GM18499 (cell line): ENCODE data around the gene CDCA7L.
"Not testable (repeated sequence)": the region's sequence is repeated elsewhere in the genome, so short reads cannot be mapped to it uniquely, and the experiment has no call there.

Experiments used
- ATAC-seq: cut with Tn5 transposase; IDR thresholded peaks from one replicate; pipeline ENCODE4 v1.9.1; 2021; ENCODE audit warnings: moderate number of reproducible peaks; ENCODE audit not compliant: insufficient read depth, unreplicated experiment

The CDCA7L gene

DNA sequence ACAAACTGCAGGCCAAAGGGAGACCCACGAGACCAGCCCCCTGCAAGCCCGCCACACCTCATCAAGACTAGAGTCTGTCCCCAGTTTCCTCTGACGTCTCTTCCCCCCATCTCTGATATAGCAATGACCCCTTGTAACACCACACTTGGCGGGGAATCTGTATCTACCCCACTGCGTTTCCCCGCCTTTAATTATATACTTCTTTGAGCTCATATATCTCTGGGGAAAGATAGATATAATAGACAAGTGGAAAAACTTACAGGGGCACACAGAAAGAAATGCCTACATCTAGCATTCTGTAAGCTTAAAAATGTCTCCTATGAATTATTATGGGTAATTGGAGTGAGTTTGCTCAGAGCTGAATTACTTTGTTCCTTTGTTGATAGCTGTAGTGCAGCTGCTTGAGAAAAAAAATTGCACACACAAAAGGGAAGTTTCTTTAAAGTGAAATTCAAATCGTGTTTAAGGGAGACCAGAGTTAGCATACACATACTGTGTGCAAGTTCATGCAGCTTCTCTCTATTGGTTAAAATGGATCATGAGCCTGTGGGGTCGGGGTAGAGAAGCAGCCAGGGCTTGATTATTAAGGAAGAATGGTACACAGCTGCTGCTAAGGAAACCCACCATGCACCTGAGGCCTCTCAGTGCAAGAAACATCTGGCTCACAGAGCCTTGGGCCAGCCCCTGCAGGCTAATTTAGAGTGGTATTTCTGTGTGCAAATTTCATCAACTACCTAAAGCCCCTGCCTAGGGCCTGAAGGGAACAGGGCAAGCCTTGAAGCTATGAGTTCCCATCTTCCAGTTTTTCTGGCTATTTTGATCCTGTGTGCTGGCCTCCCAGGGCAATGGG, 32.5 kb downstream of the CDCA7L start:
- ATAC-seq = no peak

- no peak for ATAC-seq
Measured at GRCh38 chr7:21912305-21912704, 33.4 kb downstream of the CDCA7L start.

- ATAC-seq = no peak
Measured at GRCh38 chr7:21911341-21911875, 34.3 kb downstream of the CDCA7L start.

DNA sequence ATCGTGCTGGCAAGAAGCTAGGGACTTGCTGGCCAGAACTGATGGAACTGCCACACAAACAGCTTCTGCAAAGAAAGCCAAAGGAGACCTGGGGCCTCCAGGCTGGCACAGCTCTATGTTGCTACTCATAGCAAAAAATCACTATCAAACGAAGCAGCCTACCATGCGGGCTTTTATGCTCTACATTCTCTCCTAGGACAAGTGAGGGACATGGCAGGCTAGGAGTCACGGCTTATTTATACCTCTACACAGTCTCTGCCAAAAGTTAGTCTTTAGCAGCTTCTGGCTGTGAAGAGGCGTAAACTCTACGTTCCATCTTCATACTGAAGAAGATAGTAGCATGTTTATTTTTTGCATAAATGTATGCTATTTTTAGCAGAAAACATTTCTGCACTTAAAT, 35.4 kb downstream of the CDCA7L start:
- ATAC-seq = no peak

- ATAC-seq = no peak
Measured at GRCh38 chr7:21908746-21909145, 37.0 kb downstream of the CDCA7L start.

- ATAC-seq = no peak
Measured at GRCh38 chr7:21903020-21903786, 42.5 kb downstream of the CDCA7L start.

DNA sequence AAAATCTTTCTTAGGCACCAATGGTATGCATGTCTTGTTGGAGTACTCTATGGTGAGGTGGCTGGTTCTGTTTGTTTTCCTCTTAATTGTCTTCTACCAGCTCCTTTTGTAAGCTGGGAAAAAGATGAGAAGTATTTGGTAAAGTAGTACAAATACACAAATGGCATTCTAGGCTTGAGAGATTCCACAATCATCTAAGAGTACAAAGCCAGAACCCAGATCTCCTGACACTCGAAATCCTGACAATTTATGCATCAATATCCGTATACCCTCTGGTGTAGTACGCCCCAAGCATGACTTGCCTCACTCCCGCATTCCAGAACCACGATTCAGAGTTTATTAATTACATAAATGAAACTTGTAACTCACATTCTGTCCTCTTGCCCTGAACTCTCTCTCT, 43.5 kb downstream of the CDCA7L start:
- ATAC-seq = no peak

DNA sequence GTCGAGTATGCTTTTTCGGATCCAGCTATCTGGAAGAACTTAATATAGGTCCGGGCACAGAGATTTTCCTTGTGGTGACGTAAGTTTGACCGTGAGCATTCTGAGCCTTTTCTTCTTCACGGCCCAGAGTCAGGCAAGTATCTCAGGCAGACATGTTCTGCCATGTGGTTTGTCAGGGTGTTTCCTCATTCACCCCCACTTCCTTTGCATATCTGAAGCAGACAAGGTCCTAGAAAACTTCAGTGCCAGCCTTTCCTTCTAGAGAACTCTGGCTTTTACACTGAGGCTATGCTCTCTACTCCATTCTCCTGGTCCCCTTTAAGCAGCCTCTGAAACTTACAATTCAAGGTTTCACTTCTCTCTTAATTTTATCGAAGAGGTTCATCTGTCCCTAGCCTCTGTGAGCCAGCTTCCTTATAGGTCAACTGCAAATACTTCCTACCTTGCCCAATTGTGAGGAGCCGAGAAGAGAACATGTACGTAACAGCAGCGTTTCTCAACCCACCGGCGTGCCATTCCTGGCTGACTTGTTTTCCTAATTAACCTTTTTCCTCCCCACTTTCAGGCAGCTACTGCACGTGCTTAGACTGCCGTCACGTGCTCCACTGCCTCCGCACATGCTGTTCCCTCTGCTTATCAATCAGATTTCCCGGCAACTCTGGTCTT, 47.3 kb downstream of the CDCA7L start:
- ATAC-seq = peak; percentile 96

DNA sequence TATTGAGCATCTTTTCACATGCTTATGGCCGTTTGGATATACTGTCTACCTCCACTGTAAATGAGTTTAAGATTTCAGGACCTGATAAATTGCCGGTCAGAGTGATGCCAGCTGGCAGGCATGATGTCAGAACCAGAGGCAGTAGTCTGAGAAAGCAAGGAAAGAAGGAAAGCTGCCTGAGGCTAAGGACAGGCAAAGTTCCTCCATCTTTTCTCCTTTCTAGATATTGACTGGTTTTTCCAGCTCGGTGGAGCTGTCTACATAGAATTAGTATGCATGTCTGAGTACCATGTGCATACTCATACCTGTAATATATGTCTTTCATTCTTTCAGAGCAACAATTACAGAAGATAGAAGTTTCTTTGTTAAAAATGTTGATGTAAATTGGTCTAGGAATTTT, 52.3 kb downstream of the CDCA7L start:
- no peak for ATAC-seq

DNA sequence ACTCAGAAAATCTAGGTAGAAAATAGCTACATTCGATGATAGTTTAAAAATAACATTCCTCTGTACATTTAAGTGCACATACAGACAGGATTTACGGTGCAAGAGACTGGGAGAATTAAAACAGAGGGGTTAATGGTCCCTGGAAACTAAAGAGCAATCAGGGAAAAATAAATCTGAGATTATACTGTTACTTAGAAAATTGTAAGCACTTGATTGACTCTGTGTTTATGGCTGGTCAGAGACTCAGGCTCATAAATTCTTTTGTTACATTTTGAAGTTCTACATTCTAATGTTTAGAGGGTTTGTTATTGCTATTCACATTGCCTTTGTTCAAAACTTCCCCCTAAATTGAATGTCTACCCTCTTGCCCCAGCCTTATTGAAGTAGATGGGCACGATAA, 54.4 kb downstream of the CDCA7L start:
- no peak for ATAC-seq

GRCh38 chr7:21887779-21888178, 57.9 kb downstream of the CDCA7L start:
- no peak for ATAC-seq

- ATAC-seq = no peak
Measured at GRCh38 chr7:21887353-21887752, 58.3 kb downstream of the CDCA7L start.

DNA sequence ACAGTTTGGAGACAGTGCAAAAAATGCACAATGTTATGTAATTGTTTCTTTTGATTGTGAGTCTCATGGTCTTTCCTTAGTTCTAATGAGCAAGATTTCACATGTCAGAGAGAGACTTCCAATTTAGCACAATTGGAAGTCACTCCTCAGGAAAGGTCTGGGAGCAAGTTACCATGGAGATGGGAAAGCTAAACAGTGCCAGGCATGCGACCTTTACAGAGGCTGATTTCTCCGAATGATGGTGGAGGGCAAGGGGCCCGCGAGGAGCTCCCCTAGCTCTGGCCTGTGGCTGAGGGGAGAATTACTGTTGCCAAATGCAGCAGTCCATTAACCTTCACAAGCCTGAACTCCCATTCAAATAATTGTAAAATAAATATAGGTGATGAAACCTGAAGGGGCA, 59.3 kb downstream of the CDCA7L start:
- ATAC-seq = no peak

GRCh38 chr7:21884496-21884895, 61.2 kb downstream of the CDCA7L start:
- no peak for ATAC-seq

GRCh38 chr7:21883501-21883900, 62.2 kb downstream of the CDCA7L start:
- ATAC-seq = not testable (repeated sequence)

DNA sequence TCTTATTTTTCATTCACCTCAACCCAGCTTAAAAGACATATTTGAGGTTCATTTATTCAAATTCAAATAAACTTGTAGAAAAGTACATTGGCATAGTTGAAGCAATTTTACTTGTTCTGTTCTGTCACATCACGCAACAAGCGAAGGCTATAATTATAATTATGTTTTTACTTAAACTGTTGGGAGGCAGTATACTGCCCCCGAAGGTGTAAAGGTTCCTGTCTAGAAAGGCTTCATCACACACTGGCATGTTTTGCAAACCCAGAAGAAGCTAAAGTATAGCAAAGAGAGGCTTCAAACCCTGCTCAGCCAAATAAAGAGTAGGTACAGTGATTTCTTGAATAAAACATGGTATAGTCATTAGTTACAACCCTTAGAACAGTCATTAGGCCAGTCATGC, 62.6 kb downstream of the CDCA7L start:
- ATAC-seq = no peak

DNA sequence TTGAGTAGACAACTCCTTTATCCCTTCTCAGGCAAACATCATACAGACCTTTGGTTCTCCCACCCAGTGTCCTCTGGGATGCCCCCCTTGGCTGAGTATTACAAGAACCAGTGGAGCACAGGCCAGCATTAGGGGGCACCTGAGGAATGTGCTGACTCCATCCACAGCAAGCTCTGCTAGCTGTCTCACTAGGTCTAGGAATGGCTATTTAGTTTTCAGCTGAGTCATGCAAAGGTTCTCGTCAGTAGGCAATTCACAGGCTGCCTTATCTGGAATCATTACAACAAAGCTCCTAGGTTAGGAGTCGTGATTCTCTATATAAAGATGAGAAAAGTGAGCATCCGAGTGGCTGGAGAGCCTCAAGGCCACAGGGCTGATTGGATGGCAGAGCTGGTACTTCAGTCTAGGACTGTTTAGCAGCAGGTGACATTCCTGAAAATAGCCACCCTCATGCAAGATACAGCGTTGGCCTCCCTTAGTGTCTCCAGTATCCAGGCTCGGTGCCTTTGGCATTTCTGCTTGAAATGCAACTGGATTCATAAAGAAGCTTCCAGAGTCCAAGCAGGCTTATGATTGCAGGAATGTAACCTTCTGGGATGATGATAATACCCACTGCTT, 75.8 kb downstream of the CDCA7L start:
- no peak for ATAC-seq

DNA sequence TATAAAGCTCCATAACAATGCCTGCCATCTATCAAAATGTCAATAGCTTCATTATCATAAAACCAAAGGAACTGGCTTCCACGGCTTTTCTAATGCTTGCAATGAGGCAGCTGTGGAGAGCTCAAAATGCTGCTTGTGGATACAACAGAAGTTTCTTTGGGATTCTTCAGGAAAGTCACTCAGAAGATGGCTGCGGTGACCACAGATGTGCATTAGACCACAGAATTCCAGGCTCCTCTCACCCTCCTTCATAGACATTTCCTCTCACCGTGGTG, 77.2 kb downstream of the CDCA7L start:
- no peak for ATAC-seq

- ATAC-seq = no peak
Measured at GRCh38 chr7:21867816-21868575, 77.7 kb downstream of the CDCA7L start.

GRCh38 chr7:21867226-21867625, 78.5 kb downstream of the CDCA7L start:
- no peak for ATAC-seq
